K562 (cell line): ENCODE measurements around the gene RPS27.

Source experiments
- CHCHD3 ChIP-seq: fragments of 250-450 bp; sonication (Bioruptor Pico); IDR thresholded peaks from 2 replicates; pipeline ENCODE4 v2.1.2; 2022; ENCODE audit warnings: mild to moderate bottlenecking
- EHMT2 ChIP-seq: fragments of 450-650 bp; IDR thresholded peaks from 2 replicates; pipeline ENCODE4 v1.6.1; 2018; ENCODE audit warnings: antibody characterized with exemption
- HNRNPL ChIP-seq: fragments of 200-400 bp; formaldehyde crosslinking; IDR thresholded peaks from 2 replicates; pipeline ENCODE4 v1.6.1; 2017; ENCODE audit warnings: low read depth, mild to moderate bottlenecking, low read length
- SOX6 ChIP-seq: fragments of 450-650 bp; IDR thresholded peaks from 2 replicates; pipeline ENCODE4 v1.6.1; 2014; ENCODE audit warnings: mild to moderate bottlenecking
- SP1 ChIP-seq: sonication (generic); formaldehyde crosslinking; IDR thresholded peaks from 2 replicates; pipeline ENCODE4 v1.8.1; 2022; ENCODE audit warnings: mild to moderate bottlenecking, missing genetic modification reagents
- YY1 ChIP-seq, 3 experiments: IDR thresholded peaks; 2 replicates each; pipeline ENCODE4 v1.6.1; 2011; ENCODE audit warnings: low read length in 2 of 3, mild to moderate bottlenecking in 2 of 3, moderate library complexity in 2 of 3, borderline replicate concordance in 1 of 3, control low read depth in 1 of 3, low read depth in 1 of 3; ENCODE audit not compliant: insufficient read depth in 3 of 3, insufficient replicate concordance in 2 of 3, control insufficient read depth in 1 of 3, insufficient read length in 1 of 3; ENCODE audit errors: extremely low read depth in 1 of 3
- ZNF282 ChIP-seq: sonication (generic); formaldehyde crosslinking; IDR thresholded peaks from 2 replicates; pipeline ENCODE4 v1.8.1; 2023; ENCODE audit warnings: missing genetic modification reagents

- no peak for TF ChIP-seq EHMT2
- TF ChIP-seq CHCHD3 (CRISPR knock-in tag), result no peak
- no peak for TF ChIP-seq ZNF282 (CRISPR knock-in tag)
- TF ChIP-seq HNRNPL, result no peak
- TF ChIP-seq SP1 (CRISPR knock-in tag), result no peak
- no peak for TF ChIP-seq YY1 (IDR thresholded peaks at IDR 0.05; ENCODE audit: borderline replicate concordance in 1 of 3, control insufficient read depth in 1 of 3, extremely low read depth in 1 of 3, insufficient read depth in 3 of 3, insufficient read length in 1 of 3, insufficient replicate concordance in 2 of 3, low read depth in 1 of 3, low read length in 2 of 3)
- no peak for TF ChIP-seq SOX6
Measured at GRCh38 chr1:153968408-153968807, 22.2 kb upstream of the RPS27 start.
